GM18508 (cell line): ENCODE measurements around the gene NUFIP2.
"Not testable (repeated sequence)": the region's sequence is repeated elsewhere in the genome, so short reads cannot be mapped to it uniquely, and the experiment has no call there.

ENCODE experiments used
- ATAC-seq: cut with Tn5 transposase; IDR thresholded peaks from one replicate; pipeline ENCODE4 v1.9.1; 2021; ENCODE audit warnings: moderate number of reproducible peaks; ENCODE audit not compliant: insufficient read depth, unreplicated experiment

The NUFIP2 gene

DNA sequence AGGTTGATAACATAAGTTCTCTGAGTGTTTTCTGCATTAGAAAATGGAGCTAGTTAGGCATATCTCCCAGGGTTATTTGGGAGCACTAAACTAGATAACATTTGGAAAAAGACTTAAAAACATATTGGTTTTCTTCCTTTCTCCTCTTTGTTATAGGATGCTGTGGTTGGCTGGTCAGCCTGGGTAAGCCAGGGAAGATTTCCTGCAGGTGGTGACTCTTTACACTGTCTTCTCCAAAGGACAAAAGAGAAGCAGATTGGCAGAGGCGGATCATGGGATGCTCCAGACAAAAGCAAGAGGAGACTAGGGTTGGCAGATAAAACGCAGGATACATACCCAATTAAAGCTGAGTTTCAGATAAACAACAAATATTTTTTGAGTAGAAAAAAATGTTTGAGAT lies 53.5 kb downstream of the NUFIP2 start:
- ATAC-seq: no peak

DNA sequence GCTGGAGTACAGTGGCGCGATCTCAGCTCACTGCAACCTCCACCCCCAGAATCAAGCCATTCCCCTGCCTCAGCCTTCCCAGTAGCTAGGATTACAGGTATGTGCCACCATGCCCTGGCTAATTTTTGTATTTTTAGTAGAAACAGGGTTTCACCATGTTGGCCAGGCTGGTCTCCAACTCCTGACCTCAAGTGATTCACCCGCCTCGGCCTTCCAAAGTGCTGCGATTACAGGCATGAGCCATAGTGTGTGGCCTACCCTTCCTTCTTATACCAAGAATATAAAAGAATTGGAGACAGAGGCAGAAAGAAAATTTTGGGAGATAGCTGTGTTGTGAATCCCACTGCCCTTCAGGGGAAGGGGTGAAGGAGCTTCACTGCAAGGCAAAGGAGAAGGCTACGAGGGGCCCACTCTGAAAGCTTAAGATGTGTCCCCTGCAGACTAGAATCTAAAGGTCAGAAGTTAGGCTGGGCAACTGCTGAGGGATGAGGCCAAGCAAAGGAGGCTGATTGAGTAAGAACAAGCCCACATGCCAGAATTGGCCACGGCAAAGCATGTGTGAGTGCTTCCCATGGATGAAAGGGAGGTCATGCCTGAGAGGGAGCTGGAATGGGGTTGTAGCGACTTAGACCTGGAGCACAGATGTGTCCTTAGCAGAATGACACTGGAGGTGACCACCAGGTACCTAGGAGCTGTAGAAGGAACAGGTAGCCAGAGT lies 55.7 kb downstream of the NUFIP2 start:
- ATAC-seq: no peak

DNA sequence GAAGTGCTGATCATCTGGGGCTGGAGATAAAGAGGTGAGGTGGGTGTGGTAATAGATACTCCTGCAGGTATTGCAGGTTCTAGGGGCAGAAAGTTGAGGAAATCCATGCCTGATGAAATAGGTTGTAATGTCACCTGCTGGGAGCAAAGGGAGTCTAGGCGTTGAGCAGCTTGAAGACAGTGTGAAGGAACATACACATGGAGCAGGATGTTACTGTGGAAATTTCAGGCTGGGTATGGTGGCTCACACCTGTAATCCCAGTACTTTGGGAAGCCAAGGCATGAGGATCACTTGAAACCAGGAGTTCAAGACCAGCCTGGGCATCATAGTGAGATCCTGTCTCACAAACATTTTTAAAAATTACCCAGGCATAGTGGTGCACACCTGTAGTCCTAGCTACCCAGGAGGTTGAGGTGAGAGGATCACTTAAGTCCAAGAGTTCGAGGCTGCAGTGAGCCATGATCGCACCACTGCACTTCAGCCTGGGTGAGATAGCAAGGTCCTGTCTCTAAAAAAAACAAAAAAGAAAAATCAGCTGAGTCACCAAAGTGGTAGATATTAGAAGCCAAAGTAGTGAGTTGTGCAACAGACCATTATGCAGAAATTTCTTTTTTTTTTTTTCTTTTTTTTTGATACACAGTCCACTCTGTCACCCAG lies 56.3 kb downstream of the NUFIP2 start:
- ATAC-seq: no peak

DNA sequence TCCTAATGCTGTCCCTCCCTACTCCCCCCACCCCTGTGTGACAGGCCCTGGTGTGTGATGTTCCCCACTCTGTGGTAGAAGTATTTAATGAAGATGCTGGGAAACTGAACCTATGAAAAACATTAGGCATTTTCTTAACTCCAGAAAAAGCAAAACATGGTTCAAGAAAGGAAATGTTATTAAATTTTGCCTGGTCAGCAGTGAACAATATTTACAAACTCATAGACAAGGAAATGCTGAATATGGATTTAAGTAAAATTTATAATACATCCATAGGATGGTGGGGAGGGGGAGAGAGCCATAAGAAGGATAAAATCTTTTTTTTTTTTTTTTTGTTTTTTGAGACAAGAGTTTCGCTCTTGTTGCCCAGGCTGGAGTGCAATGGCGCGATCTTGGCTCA lies 58.0 kb downstream of the NUFIP2 start:
- no peak for ATAC-seq

DNA sequence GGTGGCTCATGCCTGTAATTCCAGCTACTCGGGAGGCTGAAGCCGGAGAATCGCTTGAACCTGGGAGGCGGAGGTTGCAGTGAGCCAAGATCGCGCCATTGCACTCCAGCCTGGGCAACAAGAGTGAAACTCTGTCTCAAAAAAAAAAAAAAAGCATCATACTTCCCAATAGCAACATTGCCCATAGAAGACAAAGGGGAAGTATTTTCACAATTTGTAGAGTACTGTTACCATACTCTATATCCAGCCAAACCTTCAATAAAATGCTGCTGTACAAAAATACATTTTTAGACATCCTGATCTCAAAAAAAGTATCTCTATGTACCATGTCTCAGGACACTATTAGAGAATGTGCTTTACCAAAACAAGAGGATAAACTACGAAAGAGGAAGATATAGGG lies 59.0 kb downstream of the NUFIP2 start:
- ATAC-seq: not testable (repeated sequence)

DNA sequence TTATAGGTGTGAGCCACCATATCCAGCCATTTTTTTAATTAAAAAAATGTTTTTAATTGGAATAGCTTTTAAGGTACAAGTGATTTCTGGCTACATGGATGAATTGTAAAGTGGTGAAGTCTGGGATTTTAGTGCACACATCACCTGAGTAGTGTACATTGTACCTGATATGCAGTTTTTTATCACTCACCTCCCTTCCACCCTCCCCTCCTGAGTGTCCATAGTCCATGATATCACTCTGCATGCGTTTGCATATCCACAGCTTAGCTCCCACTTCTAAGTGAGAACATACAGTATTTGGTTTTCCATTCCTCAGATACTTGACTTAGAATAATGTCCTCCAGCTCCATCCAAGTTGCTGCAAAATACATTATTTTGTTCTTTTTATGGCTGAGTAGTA lies 60.6 kb downstream of the NUFIP2 start:
- ATAC-seq: no peak

DNA sequence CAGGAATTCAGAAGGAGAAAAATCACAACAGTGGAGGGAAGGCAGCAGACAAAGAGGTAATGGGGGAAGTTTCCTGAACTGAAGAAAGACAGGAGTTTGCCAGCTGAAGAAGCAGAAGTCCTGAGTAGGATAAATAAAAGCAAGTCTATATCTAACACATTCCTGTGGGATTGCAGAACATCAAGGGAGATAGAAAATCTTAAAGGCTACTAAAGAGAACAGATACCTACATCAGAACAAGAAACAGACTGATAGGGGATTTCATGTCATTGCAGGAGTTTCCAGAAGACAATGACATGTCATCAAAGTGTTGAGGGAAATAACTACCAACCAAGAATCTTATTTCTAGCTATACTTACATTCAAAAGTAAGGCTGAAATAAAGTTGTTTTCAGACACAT lies 68.6 kb downstream of the NUFIP2 start:
- ATAC-seq: no peak

DNA sequence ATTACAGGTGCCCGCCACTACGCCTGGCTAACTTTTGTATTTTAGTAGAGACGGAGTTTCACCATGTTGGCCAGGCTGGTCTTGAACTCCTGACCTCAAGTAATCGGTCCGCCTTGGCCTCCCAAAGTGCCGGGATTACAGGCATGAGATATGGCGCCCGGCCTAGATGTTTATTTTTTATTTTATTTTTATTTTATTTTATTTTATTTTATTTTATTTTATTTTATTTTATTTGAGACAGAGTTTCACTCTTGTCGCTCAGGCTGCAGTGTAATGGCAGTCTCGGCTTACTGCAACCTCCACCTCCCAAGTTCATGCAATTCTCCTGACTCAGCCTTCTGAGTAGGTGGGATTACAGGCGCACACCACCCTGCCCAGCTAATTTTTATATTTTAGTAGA lies 72.6 kb downstream of the NUFIP2 start:
- ATAC-seq: not testable (repeated sequence)

DNA sequence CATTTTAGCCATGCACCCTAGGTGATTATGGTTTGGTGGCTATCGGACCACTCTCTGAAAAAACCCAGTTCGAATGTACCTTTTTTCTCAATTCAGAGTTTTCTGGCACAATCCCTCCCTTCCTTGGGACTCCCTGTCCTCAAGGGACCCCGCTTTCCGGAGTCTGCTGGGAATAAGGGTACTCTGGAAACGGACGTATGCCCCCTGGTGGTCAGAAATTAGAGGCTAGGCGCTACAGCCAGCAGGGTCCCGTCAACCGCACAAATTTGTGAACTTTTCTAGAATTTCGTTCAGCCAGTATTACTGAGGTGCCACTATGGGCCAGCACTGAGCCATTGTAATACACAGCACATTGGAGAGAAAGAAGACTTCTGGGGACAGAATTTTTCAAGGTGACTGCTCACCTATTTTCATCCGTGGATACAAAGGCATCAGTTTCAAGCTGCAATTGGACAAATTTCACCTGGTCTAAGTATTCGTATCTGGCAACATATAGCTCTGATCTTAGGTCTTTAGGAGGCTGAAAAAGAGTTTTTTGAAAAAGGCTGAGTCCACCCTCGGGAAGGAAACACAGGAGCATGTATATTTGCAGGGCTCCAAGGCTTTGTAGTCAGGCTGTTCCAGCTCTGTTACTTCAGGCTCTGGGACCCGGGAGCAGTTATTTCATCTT lies 74.4 kb downstream of the NUFIP2 start:
- ATAC-seq: no peak

DNA sequence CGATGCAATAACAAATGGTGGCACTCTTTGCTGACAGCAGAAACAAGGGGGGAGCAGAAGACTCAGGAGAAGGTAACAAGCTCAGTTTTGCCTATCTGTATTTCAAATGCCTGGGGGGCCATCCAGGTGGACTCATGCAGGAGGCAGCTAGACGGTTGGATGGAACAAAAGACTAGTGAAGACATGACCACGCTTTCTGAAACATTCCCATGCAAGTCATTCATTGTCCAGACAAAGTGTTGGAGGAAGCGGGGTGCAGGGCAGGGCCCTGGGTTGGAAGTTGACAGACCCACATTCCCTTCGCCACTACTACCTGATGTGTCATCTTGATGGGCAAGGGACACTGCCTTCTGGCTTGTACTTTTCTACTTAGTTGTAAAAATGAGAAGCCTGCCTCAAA lies 77.1 kb downstream of the NUFIP2 start:
- ATAC-seq: no peak

DNA sequence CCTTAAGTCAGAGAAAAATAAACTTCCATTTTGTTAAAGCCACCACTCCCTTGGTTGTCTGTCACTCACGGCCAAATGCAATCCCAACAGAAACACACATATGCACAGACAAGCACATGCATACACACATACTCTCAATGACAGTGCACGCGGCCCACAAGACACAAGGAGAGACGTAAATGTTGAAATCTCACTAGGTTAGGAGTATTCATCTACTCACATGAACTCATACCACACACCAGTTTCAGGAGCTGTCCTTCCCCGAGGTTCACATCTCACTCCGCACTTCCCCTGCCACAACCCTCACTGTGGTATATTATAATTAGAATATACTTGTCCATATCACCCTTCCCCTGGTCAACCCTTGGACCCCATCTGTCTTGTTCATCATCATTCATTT lies 77.8 kb downstream of the NUFIP2 start:
- ATAC-seq: no peak

DNA sequence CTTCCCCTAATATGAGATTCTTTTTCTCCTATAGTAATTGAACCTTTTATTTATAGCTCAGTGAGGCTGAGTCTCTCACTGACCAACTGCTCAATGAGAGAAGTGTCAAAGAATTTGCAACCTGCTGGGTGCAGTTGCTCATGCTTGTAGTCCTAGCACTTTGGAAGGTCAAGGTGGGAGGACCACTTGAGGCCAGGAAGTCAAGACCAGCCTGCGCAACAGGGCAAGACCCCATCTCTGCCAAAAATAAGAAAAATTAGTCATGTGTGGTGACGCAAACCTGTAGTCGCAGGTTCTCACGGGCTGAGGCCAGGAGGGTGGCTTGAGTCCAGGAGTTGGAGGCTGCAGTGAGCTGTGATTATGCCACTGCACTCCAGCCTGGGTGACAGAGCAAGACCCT lies 78.2 kb downstream of the NUFIP2 start:
- no peak for ATAC-seq

DNA sequence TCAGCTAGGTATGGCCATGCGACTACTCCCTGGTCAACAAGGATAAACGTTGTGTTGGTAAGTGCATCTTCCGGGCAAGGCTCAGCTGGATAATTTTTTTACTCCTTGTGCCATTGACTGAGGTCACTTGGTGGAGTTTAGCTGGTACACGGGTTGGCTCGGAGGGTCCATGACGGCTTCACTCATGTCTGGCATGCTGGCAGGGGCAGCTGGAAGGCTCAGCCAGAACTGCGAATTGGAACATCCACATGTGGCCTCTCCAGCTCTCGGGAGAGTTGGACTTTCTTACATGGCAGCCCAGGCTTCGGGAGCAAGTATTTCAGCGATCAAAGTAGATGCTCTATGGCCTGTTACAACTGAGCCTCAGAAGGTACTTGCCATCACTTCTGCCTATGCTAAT lies 78.8 kb downstream of the NUFIP2 start:
- no peak for ATAC-seq

DNA sequence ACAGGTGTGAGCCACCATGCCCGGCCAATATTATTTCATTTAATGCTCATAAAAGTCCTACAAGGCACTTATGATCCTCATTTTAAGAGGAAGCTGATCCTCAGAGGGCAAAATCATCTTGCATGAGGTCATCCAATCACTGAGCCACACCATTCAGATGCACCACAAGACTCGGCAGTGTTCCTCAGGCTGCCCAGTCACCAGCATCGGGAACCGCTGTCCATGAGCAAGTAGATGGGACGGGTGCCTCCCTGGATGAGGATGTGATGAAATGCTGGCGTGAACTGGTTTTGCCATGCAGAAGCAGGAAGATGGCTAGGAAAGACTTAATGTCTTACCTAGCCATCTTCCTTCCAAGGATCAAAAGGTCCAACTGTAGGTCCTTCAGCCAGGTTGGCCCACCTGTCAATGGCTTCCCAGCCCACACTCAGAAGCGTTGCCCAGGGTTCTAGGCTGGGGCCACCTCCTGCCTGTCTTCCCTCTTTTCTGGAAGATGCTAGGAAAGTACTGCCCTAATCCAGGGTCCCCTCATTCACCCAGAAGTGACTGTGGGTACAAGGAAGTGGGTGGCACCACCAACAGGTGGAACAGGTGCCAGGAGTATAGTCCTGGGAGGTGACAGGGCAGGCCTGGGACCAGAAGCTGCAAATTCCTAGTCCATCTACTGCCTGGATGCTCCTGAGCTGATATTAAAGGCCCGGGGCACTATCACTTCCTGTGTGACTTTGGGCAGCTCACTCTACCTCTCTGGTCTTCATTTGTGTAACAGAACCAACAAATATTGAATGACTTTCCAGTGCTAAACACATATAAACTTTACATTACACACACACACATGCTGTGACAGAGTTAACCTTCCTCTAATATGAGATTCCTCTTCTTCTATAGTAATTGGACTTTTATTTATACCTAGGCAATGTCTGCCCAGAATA lies 79.5 kb downstream of the NUFIP2 start:
- ATAC-seq: no peak

DNA sequence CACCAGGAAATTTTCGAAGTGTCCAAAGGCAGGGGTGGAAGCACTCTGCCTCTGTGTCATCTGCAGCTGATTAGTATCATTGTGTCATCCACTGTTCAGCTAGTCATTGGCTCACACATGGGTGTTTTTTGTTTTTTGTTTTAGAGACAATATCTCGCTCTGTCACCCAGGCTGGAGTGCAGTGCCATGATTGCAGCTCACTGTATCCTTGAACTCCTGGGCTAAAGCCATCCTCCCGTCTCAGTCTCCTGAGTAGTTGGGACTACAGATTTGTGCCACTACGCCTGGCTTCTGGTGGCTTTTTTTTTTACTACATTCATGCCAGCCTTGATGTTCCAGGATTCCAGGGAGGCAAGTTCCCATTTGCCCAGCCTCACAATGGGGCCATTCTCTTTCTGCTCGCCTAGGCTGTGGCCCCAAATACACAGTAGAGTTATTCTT lies 81.2 kb downstream of the NUFIP2 start:
- ATAC-seq: no peak

DNA sequence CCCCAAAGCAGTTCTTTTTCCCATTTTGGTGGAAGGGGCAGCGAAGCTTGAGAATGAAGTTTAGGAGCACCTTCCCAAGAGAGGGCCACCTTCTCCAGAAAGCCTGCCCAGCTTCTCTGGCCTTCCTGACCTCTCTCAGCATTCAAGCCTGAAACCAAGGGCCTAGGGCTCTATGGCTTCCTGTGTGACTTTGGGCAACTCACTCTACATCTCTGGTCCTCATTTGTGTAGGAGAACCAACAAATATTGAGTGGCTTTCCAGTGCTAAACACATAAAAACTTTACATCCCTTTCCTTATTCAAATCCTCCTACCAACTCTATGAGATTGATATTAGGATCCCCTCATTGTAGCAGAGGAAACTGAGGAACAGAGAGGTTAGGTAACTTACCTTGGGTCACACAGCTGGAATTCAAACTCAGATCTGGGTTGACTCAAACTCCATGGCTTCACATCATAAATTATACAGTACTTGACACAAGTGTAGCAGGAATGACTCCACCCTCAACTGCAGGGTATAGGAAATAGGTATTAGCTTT lies 81.8 kb downstream of the NUFIP2 start:
- ATAC-seq: no peak

DNA sequence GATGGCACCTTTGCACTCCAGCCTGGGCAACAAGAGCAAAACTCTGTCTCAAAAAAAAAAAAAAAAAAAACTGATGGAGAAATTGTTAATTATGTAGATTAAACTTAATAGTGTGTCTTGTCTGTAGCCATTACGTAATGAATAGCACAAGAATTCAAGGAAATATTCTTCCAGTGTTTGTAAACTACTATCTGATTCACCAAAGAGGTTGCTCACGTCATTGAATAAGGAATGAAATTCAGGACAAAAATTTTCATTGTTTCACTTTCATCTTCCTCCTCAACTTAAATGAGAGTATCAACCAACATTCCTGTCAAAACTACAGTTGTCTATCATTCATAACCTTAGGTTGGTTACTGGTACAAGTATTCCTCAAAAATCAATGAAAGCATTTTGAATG lies 83.1 kb downstream of the NUFIP2 start:
- no peak for ATAC-seq

DNA sequence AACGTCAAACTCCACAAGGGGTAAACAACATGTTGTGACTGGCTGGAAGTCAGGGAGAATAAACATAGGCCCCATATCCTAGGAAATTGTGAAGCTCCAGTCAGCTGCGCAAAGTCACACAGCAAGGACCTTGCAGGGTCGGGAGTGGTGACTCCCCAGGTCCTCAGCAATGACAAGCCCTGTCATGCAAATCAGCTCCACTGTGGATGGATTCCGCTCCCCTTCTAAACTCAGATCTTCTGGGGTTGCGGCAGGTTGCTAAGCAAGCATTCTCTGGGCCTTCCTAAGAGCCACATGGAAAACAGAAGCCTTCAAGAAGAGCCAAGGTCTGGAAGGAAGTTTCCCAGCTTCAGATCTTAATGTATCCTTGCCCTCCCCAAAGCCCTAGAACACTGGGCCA lies 84.9 kb downstream of the NUFIP2 start:
- no peak for ATAC-seq

DNA sequence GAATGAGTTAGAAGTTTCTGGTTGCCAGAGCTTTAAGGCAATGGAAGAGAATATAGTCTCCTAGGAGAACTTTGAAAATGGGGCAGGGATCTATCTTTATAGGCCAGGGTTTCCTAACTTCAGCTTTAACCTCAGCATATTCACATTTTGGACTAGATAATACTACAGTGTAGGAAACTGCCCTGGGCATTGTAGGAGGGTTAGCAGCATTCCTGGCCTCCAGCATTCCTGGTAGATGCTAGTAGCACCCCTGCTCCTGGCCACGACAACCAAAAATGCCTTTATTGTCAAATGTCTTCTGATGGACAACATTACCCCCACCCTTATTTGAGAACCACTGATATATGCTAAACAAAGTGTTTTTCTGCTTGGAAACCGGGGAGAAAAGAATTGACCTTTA lies 86.0 kb downstream of the NUFIP2 start:
- no peak for ATAC-seq
